HCT116 (cell line): ENCODE measurements around the gene CYP4F3. TPM values are rescaled to one million over a fixed set of nuclear protein-coding genes. Genes with fewer than 3 reads are reported as not detected.

Source experiments
- ATAC-seq: fragments of 200-7000 bp; cut with Tn5 transposase; 2 replicates; pipeline ENCODE4 v1.9.1; 2020; ENCODE audit warnings: mild to moderate bottlenecking, moderate library complexity
- BruUV-seq: library from RNA; stranded (reverse); fragments of 400-500 nt; replicated peaks from 2 replicates; lab custom pipeline; 2021; lab: Mats Ljungman, UMichigan
- CTCF ChIA-PET: fragments of 300-600 bp; sonication (Branson Sonifier 250); formaldehyde crosslinking; loops from one replicate; lab custom pipeline; 2021; ENCODE audit warnings: antibody characterized with exemption; lab: Charles Lee
- POLR2A ChIA-PET: fragments of 300-600, 350-600 bp; sonication (Branson Sonifier 250); formaldehyde crosslinking; loops from one replicate; lab custom pipeline; 2021; ENCODE audit warnings: antibody characterized with exemption; lab: Charles Lee
- RAD21 ChIA-PET, 2 experiments: fragments of 300-600 bp; sonication (Branson Sonifier 250); formaldehyde crosslinking; loops; one replicate each; lab custom pipeline; 2023; ENCODE audit warnings: low total read pairs in 2 of 2; ENCODE audit not compliant: uncharacterized antibody in 2 of 2, unreplicated experiment in 2 of 2, low non-redundant PET in 1 of 2; lab: Charles Lee
- DNase-seq: peaks from one replicate; pipeline ENCODE4 v3.0.0-alpha.2; 2010; ENCODE audit warnings: low read depth, low spot score
- H2AFZ ChIP-seq: fragments of 200-600 bp; shearing (Covaris generic), sonication (generic); 2 replicates; pipeline ENCODE4 v1.6.1; 2017; ENCODE audit warnings: low read depth, mixed run types, mixed read lengths, antibody characterized with exemption, low read length; ENCODE audit not compliant: poor library complexity, severe bottlenecking
- H3K27ac ChIP-seq: 2 replicates; pipeline ENCODE4 v1.5.1; 2012; ENCODE audit warnings: low read depth, low read length
- H3K27me3 ChIP-seq: fragments of 200-600 bp; sonication (generic); 2 replicates; pipeline ENCODE4 v1.6.1; 2016; ENCODE audit warnings: mixed run types, low read length, mixed read lengths; ENCODE audit not compliant: insufficient read depth
- H3K36me3 ChIP-seq, 2 experiments: fragments of 200-500 bp in 1 of 2; fragments of 200-600 bp in 1 of 2; sonication (Bioruptor generic) in 1 of 2; sonication (generic) in 1 of 2; 2 replicates each; pipeline versions ENCODE4 v1.5.1 to v1.6.1; 2014 to 2016; ENCODE audit warnings: low read length in 2 of 2, inconsistent platforms in 1 of 2, mixed read lengths in 1 of 2, mixed run types in 1 of 2; ENCODE audit not compliant: insufficient read depth in 2 of 2, control insufficient read depth in 1 of 2
- H3K4me1 ChIP-seq, 2 experiments: fragments of 200-600 bp in 1 of 2; sonication (generic) in 1 of 2; 2 replicates each; pipeline versions ENCODE4 v1.5.1 to v1.6.1; 2012 to 2017; ENCODE audit warnings: low read length in 2 of 2, inconsistent platforms in 1 of 2, mild to moderate bottlenecking in 1 of 2, mixed read lengths in 1 of 2, mixed run types in 1 of 2, moderate library complexity in 1 of 2; ENCODE audit not compliant: insufficient read depth in 2 of 2, control insufficient read depth in 1 of 2
- H3K4me2 ChIP-seq: fragments of 200-600 bp; sonication (generic); 2 replicates; pipeline ENCODE4 v1.6.1; 2017; ENCODE audit warnings: mixed run types, low read length, mixed read lengths
- H3K4me3 ChIP-seq, 2 experiments: fragments of 200-600 bp in 1 of 2; sonication (generic) in 1 of 2; replicated peaks in 1 of 2; 2 replicates each; pipeline ENCODE4 v1.5.1; 2011 to 2016; ENCODE audit warnings: low read length in 2 of 2, control low read depth in 1 of 2, low read depth in 1 of 2, mild to moderate bottlenecking in 1 of 2, mixed read lengths in 1 of 2, mixed run types in 1 of 2
- H3K79me2 ChIP-seq: fragments of 200-600 bp; sonication (generic); 2 replicates; pipeline ENCODE4 v1.6.1; 2017; ENCODE audit warnings: mild to moderate bottlenecking, mixed run types, low read length, moderate library complexity, mixed read lengths; ENCODE audit not compliant: insufficient read depth
- H3K9ac ChIP-seq: fragments of 200-600 bp; sonication (generic); 2 replicates; pipeline ENCODE4 v1.6.1; 2016; ENCODE audit warnings: low read length, mixed read lengths
- H3K9me2 ChIP-seq: fragments of 200-600 bp; sonication (generic), shearing (Covaris generic); 2 replicates; pipeline ENCODE4 v1.6.1; 2017; ENCODE audit warnings: mixed run types, mild to moderate bottlenecking, moderate library complexity; ENCODE audit not compliant: insufficient read depth
- H3K9me3 ChIP-seq, 2 experiments: fragments of 200-500 bp in 1 of 2; fragments of 200-600 bp in 1 of 2; sonication (Bioruptor generic) in 1 of 2; sonication (generic) in 1 of 2; 2 replicates each; pipeline ENCODE4 v1.6.1; 2014 to 2017; ENCODE audit warnings: low read length in 2 of 2, mixed read lengths in 2 of 2, inconsistent platforms in 1 of 2, low read depth in 1 of 2, mild to moderate bottlenecking in 1 of 2, mixed run types in 1 of 2, moderate library complexity in 1 of 2; ENCODE audit not compliant: control insufficient read depth in 1 of 2, insufficient read depth in 1 of 2
- H4K20me1 ChIP-seq: fragments of 200-600 bp; sonication (generic), shearing (Covaris generic); 2 replicates; pipeline ENCODE4 v1.6.1; 2017; ENCODE audit warnings: mixed run types, mild to moderate bottlenecking, moderate library complexity; ENCODE audit not compliant: insufficient read depth
- CBX3 ChIP-seq: IDR thresholded peaks from 2 replicates; pipeline ENCODE4 v1.6.1; 2012; ENCODE audit warnings: low read depth
- CEBPB ChIP-seq: IDR thresholded peaks from 2 replicates; pipeline ENCODE4 v1.6.1; 2012; ENCODE audit warnings: low read depth
- ELF1 ChIP-seq: IDR thresholded peaks from 2 replicates; pipeline ENCODE4 v1.6.1; 2012; ENCODE audit warnings: low read depth, borderline replicate concordance
- EZH2phosphoT487 ChIP-seq: fragments of 200-600 bp; IDR thresholded peaks from 2 replicates; pipeline ENCODE4 v1.6.1; 2018; ENCODE audit warnings: antibody characterized with exemption, borderline replicate concordance
- FOSL1 ChIP-seq: IDR thresholded peaks from 2 replicates; pipeline ENCODE4 v1.6.1; 2012; ENCODE audit warnings: low read depth
- JUND ChIP-seq: IDR thresholded peaks from 2 replicates; pipeline ENCODE4 v1.6.1; 2012
- POLR2A ChIP-seq: IDR thresholded peaks from 2 replicates; pipeline ENCODE4 v1.7.0; 2011; ENCODE audit warnings: borderline replicate concordance; ENCODE audit not compliant: insufficient read depth, insufficient read length; ENCODE audit errors: extremely low read depth
- POLR2AphosphoS5 ChIP-seq: IDR thresholded peaks from 2 replicates; pipeline ENCODE4 v1.6.1; 2011; ENCODE audit warnings: mild to moderate bottlenecking, low read depth, low read length, moderate library complexity
- RAD21 ChIP-seq: IDR thresholded peaks from 2 replicates; pipeline ENCODE4 v1.6.1; 2012; ENCODE audit warnings: low read depth, mild to moderate bottlenecking
- SIN3A ChIP-seq: IDR thresholded peaks from 2 replicates; pipeline ENCODE4 v1.6.1; 2012; ENCODE audit warnings: low read depth
- SP1 ChIP-seq: IDR thresholded peaks from 2 replicates; pipeline ENCODE4 v1.6.1; 2012; ENCODE audit warnings: low read depth
- SRF ChIP-seq: IDR thresholded peaks from 2 replicates; pipeline ENCODE4 v1.6.1; 2012; ENCODE audit warnings: low read depth
- YY1 ChIP-seq: IDR thresholded peaks from 2 replicates; pipeline ENCODE4 v1.6.1; 2011; ENCODE audit warnings: low read length, low read depth, moderate library complexity, mild to moderate bottlenecking; ENCODE audit not compliant: insufficient replicate concordance; ENCODE audit errors: extremely low read depth
- ZFX ChIP-seq: fragments of 450-650 bp; IDR thresholded peaks from 2 replicates; pipeline ENCODE4 v1.6.1; 2017
- ZNF274 ChIP-seq: fragments of 200-500 bp; sonication (Bioruptor generic); IDR thresholded peaks from 2 replicates; pipeline ENCODE4 v1.6.1; 2014; ENCODE audit warnings: mild to moderate bottlenecking, low read depth, low read length, inconsistent platforms
- intact Hi-C: fragments of 100-400 bp; cut with micrococcal nuclease; formaldehyde crosslinking; loops from 2 replicates; pipeline ENCODE4 v1.10.0; 2022
- total RNA-seq: library from RNA; stranded (reverse); gene quantifications from one replicate; pipeline ENCODE4 v1.2.1, GENCODE V29; 2021; ENCODE audit not compliant: unreplicated experiment
- TF ChIP-seq, protein P1 (sequence below): IDR thresholded peaks from 2 replicates; pipeline ENCODE4 v1.6.1; 2011; ENCODE audit warnings: mild to moderate bottlenecking, low read length, moderate library complexity; ENCODE audit not compliant: insufficient replicate concordance; ENCODE audit errors: extremely low read depth
- TF ChIP-seq, protein P2 (sequence below), 3 experiments: fragments of 200-600 bp in 1 of 3; sonication (generic) in 1 of 3; IDR thresholded peaks in 2 of 3; conservative IDR thresholded peaks in 1 of 3; 2 replicates each; pipeline ENCODE4 v1.5.1; 2012 to 2017; ENCODE audit warnings: low read depth in 2 of 3, low read length in 2 of 3, antibody characterized with exemption in 1 of 3, borderline replicate concordance in 1 of 3, control low read depth in 1 of 3, mild to moderate bottlenecking in 1 of 3, mixed read lengths in 1 of 3, mixed run types in 1 of 3, moderate library complexity in 1 of 3; ENCODE audit not compliant: insufficient read depth in 1 of 3

Gene CYP4F3
- total RNA-seq, 1 experiment from 2014 or later, result 3.6 TPM

DNA sequence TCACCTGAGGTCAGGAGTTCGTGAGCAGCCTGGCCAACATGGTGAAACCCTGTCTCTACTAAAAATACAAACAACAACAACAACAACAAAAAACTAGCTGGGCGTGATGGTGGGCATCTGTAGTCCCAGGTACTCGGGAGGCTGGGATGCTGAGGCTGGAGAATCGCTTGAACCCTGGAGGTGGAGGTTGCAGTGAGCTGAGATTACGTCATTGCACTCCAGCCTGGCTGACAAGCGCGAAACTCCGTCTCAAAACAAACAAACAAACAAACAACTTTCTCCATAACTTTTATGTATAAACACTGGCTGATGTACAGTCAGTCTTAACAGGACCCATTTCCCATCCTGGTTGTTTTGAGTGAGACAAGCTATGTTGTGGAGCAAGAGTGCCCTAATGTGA lies 31.4 kb upstream of the CYP4F3 start:
- ATAC-seq, result no peak
- H3K9me2 ChIP-seq, result no peaks in the 10 kb centered on the region
- no peaks in the 10 kb centered on the region for H4K20me1 ChIP-seq
- intact Hi-C loops, result no loop called here
- H3K79me2 ChIP-seq, result no peaks in the 10 kb centered on the region
- DNase-seq, result no peak
- no peak overlapping the region for H3K4me3 ChIP-seq
- no peak overlapping the region for H2AFZ ChIP-seq
- H3K27ac ChIP-seq, result no peak overlapping the region
- CTCF ChIA-PET, result no interaction called here
- no peak overlapping the region for H3K4me2 ChIP-seq
- no peaks in the 10 kb centered on the region for H3K9me3 ChIP-seq
- POLR2A ChIA-PET, result no interaction called here
- no peaks in the 10 kb centered on the region for H3K36me3 ChIP-seq
- no peaks in the 10 kb centered on the region for H3K27me3 ChIP-seq
- peaks cover 4% of the 10 kb centered on the region in 2 experiments; a peak in 3 of 4 replicates for H3K4me1 ChIP-seq
- TF ChIP-seq RAD21 (no peak), JUND (no peak), SP1 (no peak), SIN3A (no peak), POLR2AphosphoS5 (no peak)
- RAD21 ChIA-PET, result no interaction called here
- no TSS peak for BruUV-seq
- H3K9ac ChIP-seq, result no peak overlapping the region

DNA sequence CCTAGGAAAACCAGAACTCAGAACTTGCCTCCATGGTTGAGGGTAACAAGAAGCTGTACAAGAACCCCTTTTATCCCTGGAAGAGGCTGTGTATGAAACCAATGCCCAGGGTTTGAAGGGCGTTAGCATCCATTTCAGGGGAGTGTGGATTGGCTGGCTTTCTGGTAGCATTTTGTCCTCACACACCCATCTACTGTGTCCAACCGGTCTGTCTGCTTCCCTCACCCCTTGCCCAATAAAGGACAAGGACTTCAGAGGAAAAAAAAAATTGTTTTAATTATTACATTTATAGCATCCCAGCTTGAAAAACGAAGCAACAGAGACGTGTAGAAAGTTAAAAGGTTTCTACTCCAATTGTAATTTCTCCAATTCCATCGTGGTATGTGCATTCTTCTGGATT lies 28.4 kb upstream of the CYP4F3 start:
- RAD21 ChIA-PET, result no interaction called here

More for the DNA sequence above, 28.4 kb upstream of the CYP4F3 start:
- H3K79me2 ChIP-seq, result no peaks in the 10 kb centered on the region
- H2AFZ ChIP-seq, result no peak overlapping the region
- ChIA-PET CTCF (no interaction called here), POLR2A (no interaction called here)
- H3K9ac ChIP-seq, result no peak overlapping the region
- TF ChIP-seq SRF (no peak), CBX3 (no peak), POLR2A (no peak), EZH2phosphoT487 (no peak), FOSL1 (no peak), ZNF274 (no peak), SP1 (no peak), JUND (no peak), POLR2AphosphoS5 (no peak), CEBPB (no peak), YY1 (no peak), ELF1 (no peak), ZFX (no peak)
- TF ChIP-seq, protein P1, sequence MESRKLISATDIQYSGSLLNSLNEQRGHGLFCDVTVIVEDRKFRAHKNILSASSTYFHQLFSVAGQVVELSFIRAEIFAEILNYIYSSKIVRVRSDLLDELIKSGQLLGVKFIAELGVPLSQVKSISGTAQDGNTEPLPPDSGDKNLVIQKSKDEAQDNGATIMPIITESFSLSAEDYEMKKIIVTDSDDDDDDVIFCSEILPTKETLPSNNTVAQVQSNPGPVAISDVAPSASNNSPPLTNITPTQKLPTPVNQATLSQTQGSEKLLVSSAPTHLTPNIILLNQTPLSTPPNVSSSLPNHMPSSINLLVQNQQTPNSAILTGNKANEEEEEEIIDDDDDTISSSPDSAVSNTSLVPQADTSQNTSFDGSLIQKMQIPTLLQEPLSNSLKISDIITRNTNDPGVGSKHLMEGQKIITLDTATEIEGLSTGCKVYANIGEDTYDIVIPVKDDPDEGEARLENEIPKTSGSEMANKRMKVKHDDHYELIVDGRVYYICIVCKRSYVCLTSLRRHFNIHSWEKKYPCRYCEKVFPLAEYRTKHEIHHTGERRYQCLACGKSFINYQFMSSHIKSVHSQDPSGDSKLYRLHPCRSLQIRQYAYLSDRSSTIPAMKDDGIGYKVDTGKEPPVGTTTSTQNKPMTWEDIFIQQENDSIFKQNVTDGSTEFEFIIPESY, result no peak
- TF ChIP-seq, protein P2, sequence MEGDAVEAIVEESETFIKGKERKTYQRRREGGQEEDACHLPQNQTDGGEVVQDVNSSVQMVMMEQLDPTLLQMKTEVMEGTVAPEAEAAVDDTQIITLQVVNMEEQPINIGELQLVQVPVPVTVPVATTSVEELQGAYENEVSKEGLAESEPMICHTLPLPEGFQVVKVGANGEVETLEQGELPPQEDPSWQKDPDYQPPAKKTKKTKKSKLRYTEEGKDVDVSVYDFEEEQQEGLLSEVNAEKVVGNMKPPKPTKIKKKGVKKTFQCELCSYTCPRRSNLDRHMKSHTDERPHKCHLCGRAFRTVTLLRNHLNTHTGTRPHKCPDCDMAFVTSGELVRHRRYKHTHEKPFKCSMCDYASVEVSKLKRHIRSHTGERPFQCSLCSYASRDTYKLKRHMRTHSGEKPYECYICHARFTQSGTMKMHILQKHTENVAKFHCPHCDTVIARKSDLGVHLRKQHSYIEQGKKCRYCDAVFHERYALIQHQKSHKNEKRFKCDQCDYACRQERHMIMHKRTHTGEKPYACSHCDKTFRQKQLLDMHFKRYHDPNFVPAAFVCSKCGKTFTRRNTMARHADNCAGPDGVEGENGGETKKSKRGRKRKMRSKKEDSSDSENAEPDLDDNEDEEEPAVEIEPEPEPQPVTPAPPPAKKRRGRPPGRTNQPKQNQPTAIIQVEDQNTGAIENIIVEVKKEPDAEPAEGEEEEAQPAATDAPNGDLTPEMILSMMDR (IDR thresholded peaks at IDR 0.05 in 2 of 3, conservative IDR thresholded peaks at IDR 0.05 in 1 of 3; ENCODE audit: borderline replicate concordance in 1 of 3, insufficient read depth in 1 of 3, low read depth in 2 of 3, low read length in 2 of 3), result no peak
- no peaks in the 10 kb centered on the region for H4K20me1 ChIP-seq
- no peak overlapping the region for H3K4me2 ChIP-seq
- intact Hi-C loops, result no loop called here
- H3K4me3 ChIP-seq, result no peak overlapping the region
- no peaks in the 10 kb centered on the region for H3K9me2 ChIP-seq
- ATAC-seq (no peak), DNase-seq (no peak)
- H3K36me3 ChIP-seq, result no peaks in the 10 kb centered on the region
- H3K27me3 ChIP-seq, result peaks cover 4% of the 10 kb centered on the region
- no peaks in the 10 kb centered on the region for H3K4me1 ChIP-seq
- H3K27ac ChIP-seq, result no peak overlapping the region
- BruUV-seq, result no TSS peak
- H3K9me3 ChIP-seq, result no peaks in the 10 kb centered on the region
